Measurements from ENCODE around the gene DAB1.

DNA sequence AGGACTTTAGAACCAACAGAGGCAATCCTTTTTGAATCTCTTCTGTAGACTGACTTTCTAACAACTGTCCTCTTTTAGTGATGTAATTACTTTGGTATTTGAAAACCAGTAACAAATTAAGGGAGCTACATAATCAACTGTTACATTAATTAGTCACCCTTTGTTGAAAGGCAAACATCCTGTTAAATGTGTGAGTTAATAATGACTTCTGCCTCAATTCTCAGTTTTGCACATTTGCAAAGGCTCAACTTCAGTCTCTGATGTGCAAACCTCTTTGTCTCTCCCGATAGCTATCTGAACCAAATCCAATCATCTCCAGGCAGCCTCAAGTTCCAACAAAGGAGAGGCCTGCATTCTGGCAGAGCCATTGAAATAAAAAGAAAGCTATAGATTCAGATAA is 322.7 kb downstream of the DAB1 start:
- TF ChIP-seq, protein P1, sequence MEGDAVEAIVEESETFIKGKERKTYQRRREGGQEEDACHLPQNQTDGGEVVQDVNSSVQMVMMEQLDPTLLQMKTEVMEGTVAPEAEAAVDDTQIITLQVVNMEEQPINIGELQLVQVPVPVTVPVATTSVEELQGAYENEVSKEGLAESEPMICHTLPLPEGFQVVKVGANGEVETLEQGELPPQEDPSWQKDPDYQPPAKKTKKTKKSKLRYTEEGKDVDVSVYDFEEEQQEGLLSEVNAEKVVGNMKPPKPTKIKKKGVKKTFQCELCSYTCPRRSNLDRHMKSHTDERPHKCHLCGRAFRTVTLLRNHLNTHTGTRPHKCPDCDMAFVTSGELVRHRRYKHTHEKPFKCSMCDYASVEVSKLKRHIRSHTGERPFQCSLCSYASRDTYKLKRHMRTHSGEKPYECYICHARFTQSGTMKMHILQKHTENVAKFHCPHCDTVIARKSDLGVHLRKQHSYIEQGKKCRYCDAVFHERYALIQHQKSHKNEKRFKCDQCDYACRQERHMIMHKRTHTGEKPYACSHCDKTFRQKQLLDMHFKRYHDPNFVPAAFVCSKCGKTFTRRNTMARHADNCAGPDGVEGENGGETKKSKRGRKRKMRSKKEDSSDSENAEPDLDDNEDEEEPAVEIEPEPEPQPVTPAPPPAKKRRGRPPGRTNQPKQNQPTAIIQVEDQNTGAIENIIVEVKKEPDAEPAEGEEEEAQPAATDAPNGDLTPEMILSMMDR (IDR thresholded peaks at IDR 0.05; ENCODE audit: insufficient read depth, low read length, poor library complexity, severe bottlenecking) = no peak
- TF ChIP-seq EZH2phosphoT487 (conservative IDR thresholded peaks at IDR 0.05; ENCODE audit: low read length) = no peak
